RWPE2 (cell line): Measurements from ENCODE around the gene OSGIN1.

Experiments used
- ATAC-seq: fragments of 200-7000 bp; cut with Tn5 transposase; 3 replicates; pipeline ENCODE4 v1.9.1; 2021; ENCODE audit warnings: low read depth
- DNase-seq: peaks from one replicate; pipeline ENCODE4 v3.0.0-alpha.2; 2020; ENCODE audit warnings: low spot score
- H3K27ac ChIP-seq: fragments of 450-650 bp; 2 replicates; pipeline ENCODE4 v1.5.1; 2017; ENCODE audit warnings: mild to moderate bottlenecking; ENCODE audit not compliant: poor library complexity, severe bottlenecking
- H3K27me3 ChIP-seq: fragments of 250-450 bp; sonication (Bioruptor Pico); 2 replicates; pipeline ENCODE4 v1.5.1; 2021; ENCODE audit warnings: mild to moderate bottlenecking, moderate library complexity; ENCODE audit not compliant: insufficient read depth, poor library complexity, severe bottlenecking
- H3K36me3 ChIP-seq: fragments of 250-450 bp; sonication (Bioruptor Pico); 2 replicates; pipeline ENCODE4 v1.5.1; 2020; ENCODE audit warnings: low read depth, mild to moderate bottlenecking, moderate library complexity
- H3K4me1 ChIP-seq: fragments of 250-450 bp; sonication (Bioruptor Pico); 2 replicates; pipeline ENCODE4 v1.5.1; 2021; ENCODE audit warnings: mild to moderate bottlenecking, moderate library complexity; ENCODE audit not compliant: insufficient read depth, poor library complexity, severe bottlenecking
- H3K4me3 ChIP-seq: fragments of 250-450 bp; sonication (Bioruptor Pico); 2 replicates; pipeline ENCODE4 v1.5.1; 2021; ENCODE audit warnings: mild to moderate bottlenecking, moderate library complexity; ENCODE audit not compliant: severe bottlenecking
- H3K9me3 ChIP-seq: fragments of 250-450 bp; sonication (Bioruptor Pico); 2 replicates; pipeline ENCODE4 v1.5.1; 2021; ENCODE audit warnings: mild to moderate bottlenecking, moderate library complexity; ENCODE audit not compliant: severe bottlenecking
- TF ChIP-seq, protein P1 (sequence below): fragments of 450-650 bp; IDR thresholded peaks from one replicate; pipeline ENCODE4 v1.5.1; 2017; ENCODE audit warnings: mild to moderate bottlenecking, moderate library complexity; ENCODE audit not compliant: poor library complexity, severe bottlenecking

The OSGIN1 gene

DNA sequence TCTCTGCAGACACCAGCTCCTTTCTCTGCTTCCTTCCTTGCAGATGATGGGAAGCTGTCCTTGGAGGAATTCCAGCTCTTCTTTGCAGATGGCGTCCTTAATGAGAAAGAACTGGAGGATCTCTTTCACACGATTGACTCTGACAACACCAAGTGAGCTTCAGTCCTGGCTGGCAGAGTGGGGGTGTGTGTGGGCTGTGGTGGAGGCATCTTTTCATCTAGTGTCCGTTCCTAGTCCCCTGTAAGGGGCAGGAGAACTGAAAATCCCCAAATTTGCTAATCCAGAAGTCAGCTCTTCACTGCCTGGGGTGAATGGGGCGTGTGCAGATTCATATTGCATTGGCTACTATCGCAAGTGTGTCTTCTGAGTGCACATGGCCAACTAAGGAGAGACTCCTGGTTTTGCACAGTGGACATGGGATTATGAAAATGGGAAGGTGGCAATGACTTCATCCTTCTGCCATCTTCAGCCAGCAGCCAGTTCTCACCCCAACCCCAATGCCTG lies 25.4 kb downstream of the OSGIN1 start:
- H3K4me3 ChIP-seq = no peak overlapping the region
- H3K9me3 ChIP-seq = no peaks in the 10 kb centered on the region
- TF ChIP-seq, protein P1, sequence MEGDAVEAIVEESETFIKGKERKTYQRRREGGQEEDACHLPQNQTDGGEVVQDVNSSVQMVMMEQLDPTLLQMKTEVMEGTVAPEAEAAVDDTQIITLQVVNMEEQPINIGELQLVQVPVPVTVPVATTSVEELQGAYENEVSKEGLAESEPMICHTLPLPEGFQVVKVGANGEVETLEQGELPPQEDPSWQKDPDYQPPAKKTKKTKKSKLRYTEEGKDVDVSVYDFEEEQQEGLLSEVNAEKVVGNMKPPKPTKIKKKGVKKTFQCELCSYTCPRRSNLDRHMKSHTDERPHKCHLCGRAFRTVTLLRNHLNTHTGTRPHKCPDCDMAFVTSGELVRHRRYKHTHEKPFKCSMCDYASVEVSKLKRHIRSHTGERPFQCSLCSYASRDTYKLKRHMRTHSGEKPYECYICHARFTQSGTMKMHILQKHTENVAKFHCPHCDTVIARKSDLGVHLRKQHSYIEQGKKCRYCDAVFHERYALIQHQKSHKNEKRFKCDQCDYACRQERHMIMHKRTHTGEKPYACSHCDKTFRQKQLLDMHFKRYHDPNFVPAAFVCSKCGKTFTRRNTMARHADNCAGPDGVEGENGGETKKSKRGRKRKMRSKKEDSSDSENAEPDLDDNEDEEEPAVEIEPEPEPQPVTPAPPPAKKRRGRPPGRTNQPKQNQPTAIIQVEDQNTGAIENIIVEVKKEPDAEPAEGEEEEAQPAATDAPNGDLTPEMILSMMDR = no peak
- H3K27ac ChIP-seq = no peak overlapping the region
- no peak for DNase-seq
- no peaks in the 10 kb centered on the region for H3K36me3 ChIP-seq
- no peaks in the 10 kb centered on the region for H3K4me1 ChIP-seq
- no peaks in the 10 kb centered on the region for H3K27me3 ChIP-seq
- ATAC-seq = no peak

DNA sequence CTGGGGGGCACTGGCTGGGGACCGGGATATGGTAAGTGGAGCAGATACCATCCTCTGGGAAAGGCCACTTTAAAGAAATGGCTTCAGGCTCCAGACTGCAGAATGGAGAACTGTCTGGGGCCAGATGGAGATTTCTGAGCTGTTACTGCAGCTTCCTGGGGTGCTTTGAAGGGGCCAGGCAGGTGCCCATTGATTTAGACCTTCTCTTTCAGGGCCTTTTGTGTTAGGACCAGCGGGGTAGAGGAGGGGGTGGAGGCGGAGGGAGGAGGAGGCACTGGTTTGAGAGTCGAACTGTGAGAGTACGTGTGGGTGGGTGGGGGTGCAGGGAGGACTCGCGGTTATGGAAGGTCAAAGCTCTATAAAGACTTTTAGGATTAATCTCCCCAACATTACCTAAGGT lies 26.4 kb downstream of the OSGIN1 start:
- Histone ChIP-seq H3K4me3 (no peak overlapping the region), H3K27me3 (no peaks in the 10 kb centered on the region), H3K27ac (no peak overlapping the region), H3K36me3 (no peaks in the 10 kb centered on the region), H3K9me3 (no peaks in the 10 kb centered on the region), H3K4me1 (no peaks in the 10 kb centered on the region)
- TF ChIP-seq, protein P1 = no peak
- DNase-seq = no peak
- ATAC-seq = no peak

DNA sequence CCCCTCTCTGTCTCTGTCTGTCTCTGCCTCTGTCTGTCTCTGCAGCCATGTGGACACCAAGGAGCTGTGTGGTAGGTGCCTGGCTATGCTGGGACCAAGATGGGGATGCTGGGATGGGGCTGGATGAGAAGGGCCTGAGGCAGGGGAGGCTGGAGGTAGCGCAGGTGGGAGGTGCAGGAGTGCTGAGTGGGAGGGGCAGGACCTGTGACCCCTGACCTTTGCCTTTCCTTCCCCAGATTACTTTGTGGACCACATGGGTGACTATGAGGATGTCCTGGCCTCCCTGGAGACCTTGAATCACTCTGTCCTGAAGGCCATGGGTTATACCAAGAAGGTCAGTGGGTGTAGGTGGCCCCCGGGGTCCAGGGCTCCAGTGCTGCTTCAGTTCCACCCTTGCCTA lies 27.8 kb downstream of the OSGIN1 start:
- Histone ChIP-seq H3K4me1 (no peaks in the 10 kb centered on the region), H3K36me3 (no peaks in the 10 kb centered on the region), H3K4me3 (no peak overlapping the region), H3K9me3 (no peaks in the 10 kb centered on the region), H3K27ac (no peak overlapping the region), H3K27me3 (no peaks in the 10 kb centered on the region)
- TF ChIP-seq, protein P1 = no peak
- no peak for ATAC-seq
- no peak for DNase-seq

DNA sequence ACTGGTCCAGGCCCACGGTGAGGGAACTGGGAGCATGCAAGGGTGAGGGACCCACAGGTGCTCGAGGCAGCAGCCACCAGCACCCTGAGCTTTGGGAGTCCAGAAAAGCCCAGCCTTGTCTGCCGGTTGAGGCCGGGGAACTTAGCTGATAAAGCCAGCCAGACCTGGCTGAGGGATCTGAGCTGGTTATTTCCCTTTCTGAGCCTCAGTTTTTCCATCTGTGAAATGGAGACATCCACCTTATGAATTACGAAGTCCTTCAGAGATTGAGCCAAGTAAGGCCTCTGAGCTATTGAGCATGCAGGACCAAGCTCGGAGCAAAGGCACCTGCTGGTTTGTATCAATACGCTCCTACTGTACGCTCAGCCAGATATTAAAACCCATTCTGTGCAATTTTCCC lies 28.8 kb downstream of the OSGIN1 start:
- Histone ChIP-seq H3K4me1 (no peaks in the 10 kb centered on the region), H3K36me3 (no peaks in the 10 kb centered on the region), H3K27me3 (peaks cover 2% of the 10 kb centered on the region), H3K4me3 (no peak overlapping the region), H3K27ac (no peak overlapping the region), H3K9me3 (no peaks in the 10 kb centered on the region)
- ATAC-seq (no peak), DNase-seq (no peak)
- TF ChIP-seq, protein P1 = no peak

DNA sequence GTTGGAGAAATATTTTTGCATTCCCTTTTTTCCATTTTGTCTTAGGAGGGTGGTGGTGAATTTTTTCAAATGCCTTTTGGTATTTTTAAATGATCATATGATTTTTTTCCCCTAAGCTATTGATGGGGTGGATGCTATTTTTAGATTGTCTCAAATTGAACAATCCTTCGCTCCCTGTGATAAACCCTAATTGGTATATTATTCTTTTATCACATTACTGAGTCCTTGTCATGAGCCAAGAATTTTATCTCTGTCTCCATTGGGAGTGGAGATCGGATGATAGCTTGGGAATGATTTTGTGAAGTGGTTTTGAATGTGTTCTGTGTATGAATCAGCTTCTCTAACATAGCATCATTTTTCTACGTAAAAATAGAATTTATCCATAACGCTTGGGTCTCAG lies 30.5 kb downstream of the OSGIN1 start:
- H3K36me3 ChIP-seq = no peaks in the 10 kb centered on the region
- TF ChIP-seq, protein P1 = no peak
- H3K4me1 ChIP-seq = no peaks in the 10 kb centered on the region
- ATAC-seq (no peak), DNase-seq (no peak)
- H3K4me3 ChIP-seq = no peak overlapping the region
- H3K27me3 ChIP-seq = peaks cover 19% of the 10 kb centered on the region
- H3K9me3 ChIP-seq = no peaks in the 10 kb centered on the region
- no peak overlapping the region for H3K27ac ChIP-seq
